GM19463 (cell line): ENCODE data around the gene STK38L.
"Not testable (repeated sequence)": the region's sequence is repeated elsewhere in the genome, so short reads cannot be mapped to it uniquely, and the experiment has no call there.

ENCODE experiments used
- ATAC-seq: cut with Tn5 transposase; IDR thresholded peaks from one replicate; pipeline ENCODE4 v1.9.1; 2021; ENCODE audit warnings: mild to moderate bottlenecking, moderate library complexity; ENCODE audit not compliant: unreplicated experiment

The STK38L gene

GRCh38 chr12:27221625-27222387 is 22.3 kb upstream of the STK38L start:
- ATAC-seq = peak; percentile 67

DNA sequence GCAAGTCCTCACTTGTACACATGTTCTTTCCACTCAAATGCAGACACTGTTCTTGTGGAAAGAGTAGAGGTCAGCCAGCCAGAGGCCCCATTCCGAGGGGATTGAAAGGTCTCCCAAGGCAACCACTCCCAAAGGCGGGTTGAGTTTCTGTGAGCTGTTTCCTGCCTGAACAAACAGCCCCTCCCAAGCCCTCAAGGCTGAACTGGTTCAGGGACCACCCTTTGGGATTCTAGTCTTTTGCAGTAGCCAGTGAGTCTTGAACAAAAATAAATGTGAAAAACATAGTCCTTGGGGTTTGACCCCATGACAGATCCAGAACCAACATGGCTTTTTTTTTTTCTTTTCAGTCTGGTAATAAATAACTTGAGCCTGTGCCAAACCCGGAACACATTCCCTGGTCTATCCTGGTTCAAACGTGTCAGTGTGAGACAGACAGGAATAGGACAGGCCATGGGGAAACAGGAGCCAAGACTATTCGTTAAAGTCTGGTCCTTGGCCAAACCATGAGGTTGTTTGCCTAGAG is 17.6 kb upstream of the STK38L start:
- ATAC-seq = no peak

GRCh38 chr12:27229367-27229766 is 14.7 kb upstream of the STK38L start:
- ATAC-seq = no peak

GRCh38 chr12:27231374-27231773 is 12.7 kb upstream of the STK38L start:
- not testable (repeated sequence) for ATAC-seq

DNA sequence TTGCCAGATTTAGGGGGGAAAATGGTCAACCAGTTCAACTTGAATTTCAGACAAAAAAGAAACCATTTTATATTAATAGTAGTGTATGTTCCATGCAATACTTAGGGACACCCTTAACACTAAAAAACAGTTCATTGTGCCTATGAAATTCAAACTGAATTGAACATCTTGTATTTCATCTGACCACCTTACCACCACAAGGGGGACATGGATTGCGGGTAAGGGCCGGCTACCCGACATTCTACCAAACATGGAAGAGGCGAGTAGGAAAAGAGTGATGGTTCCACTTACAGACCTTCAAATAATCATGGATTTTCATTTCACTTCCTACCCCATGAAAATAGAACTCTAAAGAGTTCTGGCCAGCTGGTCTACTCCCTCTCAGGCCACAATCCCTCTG is 10.3 kb upstream of the STK38L start:
- ATAC-seq = no peak

GRCh38 chr12:27236498-27236897 is 7.6 kb upstream of the STK38L start:
- ATAC-seq = no peak

GRCh38 chr12:27237790-27238771 is 6.0 kb upstream of the STK38L start:
- ATAC-seq = peak; percentile 66

- ATAC-seq = no peak
These were observed 1.1 kb upstream of the STK38L start for GRCh38 chr12:27243006-27243405.

DNA sequence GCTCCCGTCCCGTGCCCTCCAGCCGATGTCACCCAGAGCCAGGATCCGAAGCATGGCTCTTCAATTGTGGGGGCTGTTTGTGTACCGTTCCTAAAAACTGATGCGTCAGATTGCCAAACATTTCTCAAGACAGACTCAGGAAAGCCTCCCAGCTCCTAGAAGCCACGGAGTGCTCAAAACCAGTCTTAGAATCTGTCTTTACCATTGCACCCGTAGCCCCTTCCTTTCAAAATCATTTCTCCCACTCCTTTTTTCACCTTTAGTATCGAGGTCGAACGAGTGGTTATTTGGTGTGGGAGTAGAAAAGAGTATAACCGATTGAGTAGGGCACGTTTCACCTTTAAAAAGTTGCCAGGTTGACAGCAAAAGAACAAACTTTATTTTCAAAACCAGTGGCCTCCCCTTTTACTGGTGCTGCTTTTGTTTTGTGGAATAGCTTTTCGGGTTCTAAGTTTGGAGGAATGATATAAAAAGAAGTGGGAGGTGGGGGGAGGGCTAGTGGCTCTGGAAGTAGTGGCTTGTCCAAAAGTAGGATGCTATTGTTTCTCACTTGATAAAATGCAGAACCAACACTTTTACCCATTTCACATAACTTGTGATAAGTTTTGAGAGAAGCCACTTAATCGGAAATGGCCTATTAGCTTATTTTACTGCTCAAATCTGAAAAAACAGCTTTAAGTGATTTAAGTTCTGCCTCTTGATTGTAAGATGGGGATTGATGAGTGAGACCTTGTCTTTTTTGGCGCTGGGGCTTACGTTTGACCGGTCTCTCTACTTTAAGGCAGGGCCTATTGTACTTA is 803 bp downstream of the STK38L start:
- ATAC-seq = no peak

DNA sequence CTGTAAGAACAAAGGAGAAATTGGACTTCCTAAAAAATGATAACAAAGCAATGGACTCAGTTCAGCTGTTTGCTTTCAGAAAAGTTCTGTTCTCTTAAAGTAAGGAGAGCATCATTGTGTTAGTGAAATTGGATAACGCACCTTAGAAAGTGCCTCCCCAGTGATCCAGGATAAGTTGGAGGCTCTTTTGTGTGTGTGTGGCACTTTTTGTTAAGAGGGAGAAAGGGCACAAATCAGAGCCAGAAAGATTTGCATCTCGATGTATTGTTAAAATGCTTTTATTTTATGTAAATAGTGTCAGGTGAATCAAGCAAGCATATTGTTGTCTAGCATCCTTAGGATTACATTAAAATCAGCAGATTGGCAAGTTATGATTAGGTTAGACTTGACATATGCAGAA is 2.1 kb downstream of the STK38L start:
- ATAC-seq = no peak

DNA sequence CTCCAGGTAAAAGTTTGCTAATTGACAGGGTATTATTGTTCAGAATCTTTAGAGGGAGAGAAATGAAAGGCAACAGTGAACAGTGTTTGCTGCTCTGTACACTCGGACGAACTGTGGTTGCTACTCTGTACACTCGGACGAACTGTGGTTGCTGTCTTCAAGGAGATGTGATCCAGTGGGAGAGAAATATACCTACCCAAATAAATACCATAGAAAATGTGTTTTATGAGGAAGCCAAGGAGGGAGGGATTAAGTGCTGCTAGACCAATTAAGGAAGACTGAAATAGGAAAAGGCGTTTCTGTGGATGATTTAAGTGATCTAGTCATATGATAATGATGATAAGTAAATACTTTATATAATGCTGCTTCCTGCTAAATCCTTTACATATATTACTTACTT is 2.7 kb downstream of the STK38L start:
- ATAC-seq = no peak

GRCh38 chr12:27252934-27253333 is 8.8 kb downstream of the STK38L start:
- ATAC-seq = peak; percentile 63

DNA sequence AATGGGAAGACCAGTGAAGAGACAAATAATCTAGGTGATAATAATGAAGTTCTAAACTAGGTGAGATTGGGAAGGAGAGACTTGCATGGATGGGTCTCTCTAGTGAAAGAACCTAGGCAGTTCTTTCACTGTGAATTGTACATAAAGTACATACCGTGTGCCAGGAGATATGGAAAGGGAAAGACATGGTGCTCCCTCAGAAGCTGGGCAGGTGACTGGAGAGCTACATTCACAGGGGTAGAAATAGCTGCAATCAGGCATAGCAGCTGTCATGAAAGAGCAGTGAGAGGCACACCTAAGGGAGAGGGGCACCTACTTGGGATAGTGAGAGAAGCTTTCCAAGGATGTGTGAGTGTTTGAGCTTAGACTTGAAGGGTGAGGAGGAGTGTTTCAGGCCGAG is 9.3 kb downstream of the STK38L start:
- peak; percentile 3 for ATAC-seq

GRCh38 chr12:27255806-27256205 is 11.7 kb downstream of the STK38L start:
- no peak for ATAC-seq

DNA sequence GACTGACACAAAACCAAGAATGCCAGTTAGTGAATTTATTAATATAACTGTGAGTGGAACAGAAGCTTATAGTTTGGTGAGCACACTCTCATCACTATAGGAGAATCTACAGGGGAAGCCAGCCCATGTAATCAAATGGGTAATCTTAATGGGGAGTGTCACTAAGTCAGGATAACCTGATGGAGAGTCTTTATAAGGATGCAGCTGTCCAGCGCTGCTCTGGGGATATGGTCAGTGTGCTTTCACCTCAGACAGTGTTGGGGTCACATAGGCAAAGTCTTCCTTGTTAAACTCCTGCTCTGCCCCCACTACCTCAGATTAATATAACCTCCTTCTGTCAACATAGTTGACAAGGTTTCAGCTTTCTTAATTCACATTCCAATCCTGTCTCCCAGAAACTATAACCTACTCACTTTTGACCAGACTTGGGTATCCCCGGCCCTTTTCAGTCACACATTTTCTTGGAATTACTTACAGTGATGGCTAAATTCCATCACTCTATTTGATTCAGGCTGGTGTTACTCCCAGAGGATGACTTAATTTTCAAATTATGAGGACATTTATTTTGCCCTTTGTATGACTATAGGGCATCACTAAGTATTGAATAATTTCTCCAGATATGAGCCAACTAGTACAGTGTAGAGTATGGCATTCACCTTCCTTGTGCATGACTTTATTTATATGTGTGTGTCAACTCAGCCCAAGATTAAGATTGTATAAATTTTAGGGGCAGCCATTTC is 13.2 kb downstream of the STK38L start:
- ATAC-seq = no peak

DNA sequence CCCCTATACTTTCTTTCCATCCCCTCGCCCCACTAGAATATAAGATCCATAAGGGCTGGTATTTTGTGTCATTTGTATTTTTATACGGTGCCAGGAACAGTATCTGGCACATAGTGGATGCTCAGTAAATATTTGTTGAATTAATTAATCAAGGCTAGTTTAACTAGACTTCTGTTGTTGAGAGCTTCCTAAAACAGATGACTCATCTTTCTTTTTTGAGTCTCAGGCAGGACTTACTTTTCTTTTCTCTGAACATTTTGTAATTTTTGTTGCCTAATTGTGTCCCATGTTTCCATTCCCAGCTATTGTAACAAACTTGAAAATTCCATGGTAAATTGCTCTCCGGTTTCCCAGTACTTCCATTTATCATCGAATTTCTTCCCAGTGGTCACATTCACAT is 16.7 kb downstream of the STK38L start:
- ATAC-seq = no peak

DNA sequence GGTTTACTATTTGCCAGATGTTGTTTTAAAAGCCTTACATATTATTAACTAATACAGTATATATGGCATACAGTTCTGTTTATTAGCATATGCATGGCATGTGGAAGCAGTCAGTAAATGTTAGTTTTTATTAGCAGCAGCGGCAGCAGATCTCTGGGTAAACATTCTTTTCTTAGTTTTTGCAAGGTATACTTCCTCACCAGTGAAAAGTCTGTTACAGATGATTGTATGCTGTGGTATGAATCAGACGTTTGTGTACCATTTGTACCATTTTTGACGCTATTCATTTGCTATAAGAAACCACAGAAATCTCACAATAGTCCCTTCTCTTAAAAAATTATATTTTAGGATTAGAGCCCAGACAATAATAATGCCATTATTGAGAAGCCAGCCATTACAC is 17.8 kb downstream of the STK38L start:
- no peak for ATAC-seq

DNA sequence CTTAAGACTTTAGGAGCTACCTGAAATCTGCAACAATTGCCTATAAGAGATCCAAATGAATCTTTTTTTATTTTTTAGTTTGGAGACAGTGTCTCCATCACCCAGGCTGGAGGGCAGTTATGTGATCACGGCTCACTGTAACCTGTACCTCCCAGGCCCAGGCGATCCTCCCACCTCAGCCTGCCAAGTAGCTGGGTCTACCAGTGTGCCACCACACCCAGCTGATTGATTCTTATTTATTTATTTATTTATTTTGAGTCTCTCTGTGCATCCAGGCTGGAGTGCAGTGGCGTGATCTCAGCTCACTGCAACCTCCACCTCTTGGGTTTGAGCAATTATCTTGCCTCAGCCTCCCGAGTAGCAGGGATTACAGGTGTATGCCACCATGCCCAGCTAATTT is 26.1 kb downstream of the STK38L start:
- no peak for ATAC-seq

DNA sequence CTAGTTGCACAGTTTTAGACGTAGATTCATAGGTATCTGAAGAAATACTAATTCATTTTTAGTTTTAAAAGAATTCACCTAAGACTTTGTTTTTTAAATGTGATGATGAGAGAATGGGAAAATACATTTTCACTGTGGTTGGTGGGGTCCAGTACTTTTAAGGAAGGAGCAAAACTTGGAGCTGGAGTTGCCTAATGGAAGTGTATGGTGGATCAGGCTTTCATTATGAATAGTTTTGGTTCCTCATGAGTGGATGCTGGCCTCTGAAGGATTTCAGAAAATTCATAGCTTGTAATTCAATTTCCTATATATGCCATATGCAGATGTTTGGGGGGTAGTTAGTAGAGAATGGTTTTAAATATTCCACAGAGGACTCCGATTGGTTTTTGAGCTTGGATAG is 27.1 kb downstream of the STK38L start:
- no peak for ATAC-seq

- ATAC-seq = no peak
These were observed 28.4 kb downstream of the STK38L start for GRCh38 chr12:27272373-27273028.
